Coronary artery (tissue), 2 donors: Measurements from ENCODE around the gene MRAP2.
"Not testable (repeated sequence)": the region's sequence is repeated elsewhere in the genome, so short reads cannot be mapped to it uniquely, and the experiment has no call there.

Experiments
- DNase-seq: peaks from one replicate; pipeline ENCODE4 v3.0.0-alpha.2; 2017; ENCODE audit warnings: low spot score
- H3K27ac ChIP-seq, 2 donors: fragments of 200-600 bp; sonication (generic); one replicate each; pipeline ENCODE4 v1.5.1; 2016 to 2019
- H3K4me3 ChIP-seq: fragments of 200-600 bp; sonication (generic); 2 replicates; pipeline ENCODE4 v1.5.1; 2016; ENCODE audit warnings: mild to moderate bottlenecking, moderate library complexity
- TF ChIP-seq, protein P1 (sequence below): fragments of 200-600 bp; sonication (generic); IDR thresholded peaks from one replicate; pipeline ENCODE4 v1.5.1; 2019; ENCODE audit warnings: antibody characterized with exemption

Gene MRAP2

DNA sequence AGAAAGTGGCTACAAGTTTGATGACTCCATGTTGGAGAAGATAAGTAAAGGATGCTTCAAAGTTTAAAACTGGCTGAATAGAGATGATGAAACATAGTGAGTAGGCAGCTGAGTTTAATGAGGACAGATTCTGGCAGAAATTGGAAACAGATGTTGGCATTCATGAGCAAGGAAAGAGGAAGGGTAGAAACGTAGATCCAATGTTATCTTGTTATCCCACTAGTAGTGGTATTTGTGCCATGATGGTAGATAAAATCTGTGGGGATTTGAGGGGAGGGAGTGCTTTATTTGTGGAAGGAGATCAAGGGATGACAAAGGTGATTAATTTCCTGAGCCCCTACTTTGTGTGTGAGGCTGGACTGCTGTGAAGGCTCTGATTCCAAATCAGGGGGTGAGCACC is 69.5 kb downstream of the MRAP2 start:
- Histone ChIP-seq H3K4me3 (no peak overlapping the region), H3K27ac (no peak overlapping the region)
- no peak for DNase-seq
- TF ChIP-seq, protein P1, sequence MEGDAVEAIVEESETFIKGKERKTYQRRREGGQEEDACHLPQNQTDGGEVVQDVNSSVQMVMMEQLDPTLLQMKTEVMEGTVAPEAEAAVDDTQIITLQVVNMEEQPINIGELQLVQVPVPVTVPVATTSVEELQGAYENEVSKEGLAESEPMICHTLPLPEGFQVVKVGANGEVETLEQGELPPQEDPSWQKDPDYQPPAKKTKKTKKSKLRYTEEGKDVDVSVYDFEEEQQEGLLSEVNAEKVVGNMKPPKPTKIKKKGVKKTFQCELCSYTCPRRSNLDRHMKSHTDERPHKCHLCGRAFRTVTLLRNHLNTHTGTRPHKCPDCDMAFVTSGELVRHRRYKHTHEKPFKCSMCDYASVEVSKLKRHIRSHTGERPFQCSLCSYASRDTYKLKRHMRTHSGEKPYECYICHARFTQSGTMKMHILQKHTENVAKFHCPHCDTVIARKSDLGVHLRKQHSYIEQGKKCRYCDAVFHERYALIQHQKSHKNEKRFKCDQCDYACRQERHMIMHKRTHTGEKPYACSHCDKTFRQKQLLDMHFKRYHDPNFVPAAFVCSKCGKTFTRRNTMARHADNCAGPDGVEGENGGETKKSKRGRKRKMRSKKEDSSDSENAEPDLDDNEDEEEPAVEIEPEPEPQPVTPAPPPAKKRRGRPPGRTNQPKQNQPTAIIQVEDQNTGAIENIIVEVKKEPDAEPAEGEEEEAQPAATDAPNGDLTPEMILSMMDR = no peak

DNA sequence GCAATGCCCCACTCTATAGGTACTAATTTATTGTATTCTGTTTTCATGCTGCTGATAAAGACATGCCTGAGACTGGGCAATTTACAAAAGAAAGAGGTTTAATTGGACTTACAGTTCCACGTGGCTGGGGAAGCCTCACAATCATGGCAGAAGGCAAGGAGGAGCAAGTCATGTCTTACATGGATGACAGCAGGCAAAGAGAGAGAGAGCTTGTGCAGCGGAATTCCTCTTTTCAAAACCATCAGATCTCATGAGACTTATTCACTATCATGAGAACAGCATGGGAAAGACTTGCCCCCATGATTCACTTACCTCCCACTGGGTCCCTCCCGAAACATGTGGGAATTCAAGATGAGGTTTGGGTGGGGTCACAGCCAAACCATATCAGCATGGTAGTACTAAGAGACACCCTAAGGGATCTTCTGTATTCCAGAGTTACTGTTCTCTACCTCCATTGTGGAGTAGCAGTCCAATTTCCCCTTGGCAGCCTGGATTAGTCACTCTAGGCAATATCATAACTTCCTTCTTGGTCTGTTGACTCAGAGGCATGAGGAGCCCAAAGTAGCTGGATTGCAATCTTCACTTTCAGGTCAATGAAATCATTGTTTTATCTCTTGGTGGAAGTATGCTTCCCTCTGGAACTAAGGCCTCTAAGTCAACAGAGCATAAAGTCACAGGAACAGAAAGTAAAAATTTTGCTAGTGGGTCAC is 71.8 kb downstream of the MRAP2 start:
- not testable (repeated sequence) for DNase-seq, H3K27ac ChIP-seq

DNA sequence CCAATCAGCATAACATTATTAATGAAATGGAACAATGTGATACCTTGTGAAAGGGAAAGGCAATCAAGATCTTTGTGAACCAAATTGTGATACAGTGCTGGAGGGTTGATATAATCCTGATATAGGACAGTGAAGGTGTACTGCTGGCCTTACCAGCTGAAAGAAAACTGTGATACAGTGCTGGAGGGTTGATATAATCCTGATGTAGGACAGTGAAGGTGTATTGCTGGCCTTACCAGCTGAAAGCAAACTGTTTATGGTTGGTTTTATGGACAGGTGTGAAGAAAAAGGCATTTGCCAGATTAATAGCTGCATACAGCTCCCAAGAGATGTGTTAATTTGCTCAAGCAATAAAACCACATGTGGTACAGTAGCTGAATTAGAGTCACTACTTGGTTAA is 73.9 kb downstream of the MRAP2 start:
- no peak for DNase-seq
- TF ChIP-seq, protein P1 = no peak
- Histone ChIP-seq H3K27ac (no peak overlapping the region), H3K4me3 (no peak overlapping the region)

More for the DNA sequence above, 71.8 kb downstream of the MRAP2 start:
- H3K4me3 ChIP-seq = not testable (repeated sequence)

DNA sequence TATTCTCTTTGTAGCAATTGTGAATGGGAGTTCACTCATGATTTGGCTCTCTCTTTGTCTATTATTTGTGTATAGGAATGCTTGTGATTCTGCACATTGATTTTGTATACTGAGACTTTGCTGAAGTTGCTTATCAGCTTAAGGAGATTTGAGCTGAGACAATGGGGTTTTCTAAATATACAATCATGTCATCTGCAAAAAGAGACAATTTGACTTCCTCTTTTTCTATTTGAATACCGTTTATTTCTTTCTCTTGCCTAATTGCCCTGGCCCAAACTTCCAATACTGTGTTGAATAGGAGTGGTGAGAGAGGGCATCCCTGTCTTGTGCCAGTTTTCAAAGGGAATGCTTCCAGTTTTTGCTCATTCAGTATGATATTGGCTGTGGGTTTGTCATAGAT is 77.8 kb downstream of the MRAP2 start:
- DNase-seq, H3K27ac ChIP-seq, H3K4me3 ChIP-seq: not testable (repeated sequence)

DNA sequence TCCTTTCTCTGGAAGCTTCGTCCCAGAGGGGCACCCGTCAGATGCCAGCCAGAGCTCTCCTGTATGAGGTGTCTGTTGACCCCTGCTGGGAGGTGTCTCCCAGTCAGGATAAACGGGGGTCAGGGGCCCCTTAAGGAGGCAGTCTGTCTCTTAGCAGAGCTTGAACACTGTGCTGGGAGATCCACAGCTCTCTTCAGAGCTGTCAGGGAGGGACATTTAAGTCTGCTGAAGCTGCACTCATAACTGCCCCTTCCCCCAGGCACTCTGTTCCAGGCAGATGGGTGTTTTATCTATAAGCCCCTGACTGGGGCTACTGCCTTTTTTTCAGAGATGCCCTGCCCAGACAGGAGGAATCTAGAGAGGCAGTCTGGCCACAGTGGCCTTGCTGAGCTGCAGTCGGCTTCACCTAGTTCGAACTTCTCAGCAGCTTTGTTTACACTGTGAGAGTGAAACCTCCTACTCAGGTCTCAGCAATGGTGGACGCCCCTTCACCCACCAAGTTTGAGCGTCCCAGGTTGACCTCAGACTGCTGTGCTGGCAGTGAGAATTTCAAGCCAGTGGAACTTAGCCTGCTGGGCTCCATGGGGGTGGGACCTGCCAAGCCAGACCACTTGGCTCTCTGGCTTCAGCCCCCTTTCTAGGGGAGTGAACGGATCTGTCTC is 81.5 kb downstream of the MRAP2 start:
- H3K4me3 ChIP-seq, H3K27ac ChIP-seq, DNase-seq: not testable (repeated sequence)

DNA sequence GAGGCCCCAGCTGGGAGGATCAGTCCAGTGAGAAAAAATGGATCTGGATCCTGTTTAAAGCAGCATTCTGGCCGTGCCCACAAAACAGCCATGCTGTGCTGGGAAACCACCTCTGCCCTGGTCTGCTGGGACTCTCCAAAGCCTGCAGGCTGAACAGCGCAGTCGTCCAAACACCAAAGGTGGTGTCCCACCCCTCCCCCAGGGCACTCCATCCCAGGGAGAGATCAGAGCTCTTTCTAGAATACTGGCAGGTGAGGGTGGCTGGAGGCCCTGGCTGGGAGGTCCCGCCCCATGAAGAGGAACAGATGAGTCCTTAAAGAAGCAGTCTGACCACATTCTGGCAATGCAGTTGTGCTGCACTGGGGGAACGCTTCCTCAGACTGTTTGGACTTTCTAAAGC is 84.6 kb downstream of the MRAP2 start:
- H3K4me3 ChIP-seq = no peak overlapping the region
- TF ChIP-seq, protein P1 = no peak
- H3K27ac ChIP-seq = no peak overlapping the region
- DNase-seq = no peak

DNA sequence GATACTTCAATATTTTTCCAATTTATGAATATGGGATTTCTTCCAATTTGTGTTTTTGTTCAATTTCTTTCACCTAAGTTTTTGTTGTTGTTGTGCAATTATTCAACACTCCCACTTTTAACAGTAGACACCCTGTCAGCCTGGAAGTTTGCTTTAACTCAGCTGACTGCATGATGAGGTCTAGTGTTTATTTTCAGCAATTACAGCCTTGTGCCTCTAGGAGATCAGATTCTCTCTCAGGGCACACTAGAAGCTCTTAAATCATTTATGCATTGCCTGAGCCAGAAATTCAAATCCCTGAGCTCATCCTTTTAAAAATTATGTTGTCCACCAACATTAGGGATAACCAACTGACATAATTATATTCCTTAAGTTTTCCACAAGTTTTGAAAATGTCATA is 85.7 kb downstream of the MRAP2 start:
- TF ChIP-seq, protein P1 = no peak
- no peak for DNase-seq
- Histone ChIP-seq H3K27ac (no peak overlapping the region), H3K4me3 (no peak overlapping the region)

DNA sequence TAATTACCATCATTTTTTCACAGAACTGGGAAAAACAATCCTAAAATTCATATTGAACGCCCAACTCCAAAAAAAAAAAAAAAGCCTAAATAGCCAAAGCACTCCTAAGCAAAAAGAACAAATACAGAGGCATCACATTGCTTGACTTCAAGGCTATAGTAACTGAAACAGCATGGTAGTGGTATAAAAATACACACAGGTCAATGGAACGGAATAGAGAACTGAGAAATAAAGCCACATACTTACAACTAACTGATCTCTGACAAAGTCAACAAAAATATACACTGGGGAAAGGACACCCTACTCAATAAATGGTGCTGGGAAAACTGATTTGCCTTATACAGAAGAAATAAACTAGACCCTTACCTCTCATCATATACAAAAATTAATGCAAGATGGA is 89.6 kb downstream of the MRAP2 start:
- H3K4me3 ChIP-seq = no peak overlapping the region
- TF ChIP-seq, protein P1 = no peak
- DNase-seq = no peak
- H3K27ac ChIP-seq = no peak overlapping the region

DNA sequence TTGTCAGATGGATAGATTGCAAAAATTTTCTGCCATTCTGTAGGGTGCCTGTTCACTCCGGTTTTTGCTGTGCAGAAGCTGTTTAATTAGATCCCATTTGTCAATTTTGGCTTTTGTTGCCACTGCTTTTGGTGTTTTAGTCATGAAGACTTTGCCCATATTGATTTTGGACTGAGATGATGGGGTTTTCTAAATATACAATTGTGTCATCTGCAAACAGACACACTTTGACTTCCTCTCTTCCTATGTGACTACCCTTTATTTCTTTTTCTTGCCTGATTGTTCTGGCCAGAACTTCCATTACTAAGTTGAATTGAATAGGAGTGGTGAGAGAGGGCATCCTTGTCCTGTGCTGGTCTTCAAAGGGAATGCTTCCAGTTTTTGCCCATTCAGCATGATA is 96.0 kb downstream of the MRAP2 start:
- not testable (repeated sequence) for DNase-seq, H3K27ac ChIP-seq, H3K4me3 ChIP-seq

DNA sequence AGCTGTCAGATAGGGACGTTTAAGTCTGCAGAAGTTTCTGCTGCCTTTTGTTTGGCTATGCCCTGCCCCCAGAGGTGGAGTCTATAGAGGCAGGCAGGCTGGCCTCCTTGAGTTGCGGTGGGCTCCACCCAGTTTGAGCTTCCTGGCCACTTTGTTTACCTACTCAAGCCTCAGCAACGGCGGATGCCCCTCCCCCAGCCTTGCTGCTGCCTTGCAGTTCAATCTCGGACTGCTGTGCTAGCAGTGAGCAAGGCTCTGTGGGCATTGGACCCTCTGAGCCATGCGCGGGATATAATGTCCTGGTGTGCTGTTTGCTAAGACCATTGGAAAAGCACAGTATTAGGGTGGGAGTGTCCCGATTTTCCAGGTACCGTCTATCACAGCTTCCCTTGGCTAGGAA is 99.8 kb downstream of the MRAP2 start:
- H3K27ac ChIP-seq, DNase-seq, H3K4me3 ChIP-seq: not testable (repeated sequence)
